Measurements from ENCODE around the gene OR4D11.

DNA sequence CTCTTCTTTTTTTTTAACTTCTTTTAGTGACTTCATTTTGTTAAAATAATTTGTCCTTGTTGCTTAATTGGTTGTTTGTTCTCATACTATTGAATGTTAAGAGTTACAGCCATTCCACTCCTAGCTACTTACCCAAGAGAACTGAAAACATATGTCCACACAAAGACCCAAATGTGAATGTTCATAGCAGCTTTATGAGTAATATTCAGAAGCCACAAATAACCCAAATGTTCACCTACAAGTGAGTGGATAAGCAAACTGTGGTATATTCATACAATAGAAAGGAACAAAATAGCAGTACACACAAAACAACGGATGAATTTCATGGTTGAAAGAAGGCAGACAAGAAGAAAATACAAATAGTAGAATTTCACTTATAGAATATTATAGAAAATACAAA lies 1.4 kb upstream of the OR4D11 start:
- TF ChIP-seq, protein P1, sequence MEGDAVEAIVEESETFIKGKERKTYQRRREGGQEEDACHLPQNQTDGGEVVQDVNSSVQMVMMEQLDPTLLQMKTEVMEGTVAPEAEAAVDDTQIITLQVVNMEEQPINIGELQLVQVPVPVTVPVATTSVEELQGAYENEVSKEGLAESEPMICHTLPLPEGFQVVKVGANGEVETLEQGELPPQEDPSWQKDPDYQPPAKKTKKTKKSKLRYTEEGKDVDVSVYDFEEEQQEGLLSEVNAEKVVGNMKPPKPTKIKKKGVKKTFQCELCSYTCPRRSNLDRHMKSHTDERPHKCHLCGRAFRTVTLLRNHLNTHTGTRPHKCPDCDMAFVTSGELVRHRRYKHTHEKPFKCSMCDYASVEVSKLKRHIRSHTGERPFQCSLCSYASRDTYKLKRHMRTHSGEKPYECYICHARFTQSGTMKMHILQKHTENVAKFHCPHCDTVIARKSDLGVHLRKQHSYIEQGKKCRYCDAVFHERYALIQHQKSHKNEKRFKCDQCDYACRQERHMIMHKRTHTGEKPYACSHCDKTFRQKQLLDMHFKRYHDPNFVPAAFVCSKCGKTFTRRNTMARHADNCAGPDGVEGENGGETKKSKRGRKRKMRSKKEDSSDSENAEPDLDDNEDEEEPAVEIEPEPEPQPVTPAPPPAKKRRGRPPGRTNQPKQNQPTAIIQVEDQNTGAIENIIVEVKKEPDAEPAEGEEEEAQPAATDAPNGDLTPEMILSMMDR (IDR thresholded peaks at IDR 0.05): no peak
- TF ChIP-seq POLR2A (IDR thresholded peaks at IDR 0.05; ENCODE audit: low read depth) (no peak), EP300 (IDR thresholded peaks at IDR 0.05) (no peak), POLR2AphosphoS5 (IDR thresholded peaks at IDR 0.05) (no peak)
